Upper lobe of left lung (tissue), 6 donors: ENCODE data around the gene RASIP1. TPM values are rescaled to one million over a fixed set of nuclear protein-coding genes. Genes with fewer than 3 reads are reported as not detected.

ENCODE experiments used
- ATAC-seq, 2 donors: fragments of 200-7000 bp; cut with Tn5 transposase; one replicate each; pipeline ENCODE4 v1.9.1; 2022; ENCODE audit warnings: mild to moderate bottlenecking in 2 of 2, moderate library complexity in 2 of 2; ENCODE audit not compliant: low FRiP score in 2 of 2
- DNase-seq, 2 donors: peaks; one replicate each; pipeline ENCODE4 v3.0.0-alpha.2; 2019 to 2020
- H3K27ac ChIP-seq, 4 donors: fragments of 200-600 bp; sonication (generic); one replicate each; pipeline ENCODE4 v1.5.1; 2016 to 2019
- H3K27me3 ChIP-seq, 4 donors: fragments of 200-600 bp; sonication (generic); one replicate each; pipeline ENCODE4 v1.5.1; 2017 to 2019
- H3K36me3 ChIP-seq, 4 donors: fragments of 200-600 bp; sonication (generic); one replicate each; pipeline ENCODE4 v1.5.1; 2016 to 2019
- H3K4me1 ChIP-seq, 4 donors: fragments of 200-600 bp; sonication (generic); one replicate each; pipeline ENCODE4 v1.5.1; 2018 to 2019
- H3K4me3 ChIP-seq, 4 donors: fragments of 200-600 bp; sonication (generic); one replicate each; pipeline ENCODE4 v1.5.1; 2017 to 2019; ENCODE audit warnings: mild to moderate bottlenecking in 2 of 4, moderate library complexity in 1 of 4
- H3K9me3 ChIP-seq, 4 donors: fragments of 200-600 bp; sonication (generic); one replicate each; pipeline ENCODE4 v1.5.1; 2018 to 2019
- EP300 ChIP-seq, 4 donors: sonication (generic); formaldehyde crosslinking; IDR thresholded peaks; one replicate each; pipeline ENCODE4 v1.5.1; 2017; ENCODE audit warnings: antibody characterized with exemption in 4 of 4, control low read depth in 2 of 4
- POLR2A ChIP-seq, 4 donors: fragments of 450-650 bp; IDR thresholded peaks; one replicate each; pipeline ENCODE4 v1.5.1; 2016 to 2017; ENCODE audit warnings: antibody characterized with exemption in 4 of 4, mild to moderate bottlenecking in 2 of 4
- POLR2AphosphoS5 ChIP-seq, 2 donors: sonication (generic); formaldehyde crosslinking; IDR thresholded peaks; one replicate each; pipeline ENCODE4 v1.5.1; 2017; ENCODE audit warnings: antibody characterized with exemption in 2 of 2
- WGBS, 2 donors: methylation state at CpG; one replicate each; pipeline ENCODE4 v1.1.5; 2017 to 2018; 5-methylcytosine and 5-hydroxymethylcytosine counted together
- total RNA-seq, 6 donors: library from RNA; depleted of rRNA in 4 of 6; stranded (reverse); fragments of >200 nt in 4 of 6; gene quantifications; one replicate each; pipeline versions ENCODE4 v1.1.0 to v1.2.1, GENCODE V29; 2016 to 2021
- TF ChIP-seq, protein P1 (sequence below), 6 experiments: fragments of 450-650 bp in 4 of 6; fragments of 200-600 bp in 2 of 6; sonication (generic) in 2 of 6; IDR thresholded peaks; one replicate each; pipeline ENCODE4 v1.5.1; 2016 to 2019; ENCODE audit warnings: antibody characterized with exemption in 6 of 6
- donor health status: DM: no; HTN: no; CAD: no; lungs with moderate emphysema.
- donor health status: DM: no; HTN: yes; CAD: no; lungs with severe emphysema.

Gene RASIP1
- total RNA-seq, 6 donors from 2014 or later, result 14.7 to 74.4 (median 26.3) TPM

GRCh38 chr19:48739404-48740163 lies 826 bp downstream of the RASIP1 start:
- ATAC-seq, result no peak
- H3K27ac ChIP-seq, result peak overlapping the region; percentile 81 to 94 (median 87)
- DNase-seq, result no peak
- H3K9me3 ChIP-seq, result no peaks in the 10 kb centered on the region
- no peak for TF ChIP-seq POLR2AphosphoS5 (IDR thresholded peaks at IDR 0.05)
- no peak for TF ChIP-seq EP300 (IDR thresholded peaks at IDR 0.05)
- TF ChIP-seq, protein P1, sequence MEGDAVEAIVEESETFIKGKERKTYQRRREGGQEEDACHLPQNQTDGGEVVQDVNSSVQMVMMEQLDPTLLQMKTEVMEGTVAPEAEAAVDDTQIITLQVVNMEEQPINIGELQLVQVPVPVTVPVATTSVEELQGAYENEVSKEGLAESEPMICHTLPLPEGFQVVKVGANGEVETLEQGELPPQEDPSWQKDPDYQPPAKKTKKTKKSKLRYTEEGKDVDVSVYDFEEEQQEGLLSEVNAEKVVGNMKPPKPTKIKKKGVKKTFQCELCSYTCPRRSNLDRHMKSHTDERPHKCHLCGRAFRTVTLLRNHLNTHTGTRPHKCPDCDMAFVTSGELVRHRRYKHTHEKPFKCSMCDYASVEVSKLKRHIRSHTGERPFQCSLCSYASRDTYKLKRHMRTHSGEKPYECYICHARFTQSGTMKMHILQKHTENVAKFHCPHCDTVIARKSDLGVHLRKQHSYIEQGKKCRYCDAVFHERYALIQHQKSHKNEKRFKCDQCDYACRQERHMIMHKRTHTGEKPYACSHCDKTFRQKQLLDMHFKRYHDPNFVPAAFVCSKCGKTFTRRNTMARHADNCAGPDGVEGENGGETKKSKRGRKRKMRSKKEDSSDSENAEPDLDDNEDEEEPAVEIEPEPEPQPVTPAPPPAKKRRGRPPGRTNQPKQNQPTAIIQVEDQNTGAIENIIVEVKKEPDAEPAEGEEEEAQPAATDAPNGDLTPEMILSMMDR (IDR thresholded peaks at IDR 0.05), result no peak
- no peak for TF ChIP-seq POLR2A (IDR thresholded peaks at IDR 0.05)
- H3K4me1 ChIP-seq, result peaks cover 13 to 50% (median 18%) of the 10 kb centered on the region in 4 donors
- H3K27me3 ChIP-seq, result peaks cover 0 to 9% (median 2%) of the 10 kb centered on the region in 4 donors
- H3K4me3 ChIP-seq, result peak overlapping the region; percentile 31 to 66 (median 61)
- peaks cover 0 to 10% (median 0%) of the 10 kb centered on the region in 4 donors for H3K36me3 ChIP-seq
- 19 to 32% methylated on average over 12 to 36 of the region's 51 CpGs for WGBS, 2 donors

DNA sequence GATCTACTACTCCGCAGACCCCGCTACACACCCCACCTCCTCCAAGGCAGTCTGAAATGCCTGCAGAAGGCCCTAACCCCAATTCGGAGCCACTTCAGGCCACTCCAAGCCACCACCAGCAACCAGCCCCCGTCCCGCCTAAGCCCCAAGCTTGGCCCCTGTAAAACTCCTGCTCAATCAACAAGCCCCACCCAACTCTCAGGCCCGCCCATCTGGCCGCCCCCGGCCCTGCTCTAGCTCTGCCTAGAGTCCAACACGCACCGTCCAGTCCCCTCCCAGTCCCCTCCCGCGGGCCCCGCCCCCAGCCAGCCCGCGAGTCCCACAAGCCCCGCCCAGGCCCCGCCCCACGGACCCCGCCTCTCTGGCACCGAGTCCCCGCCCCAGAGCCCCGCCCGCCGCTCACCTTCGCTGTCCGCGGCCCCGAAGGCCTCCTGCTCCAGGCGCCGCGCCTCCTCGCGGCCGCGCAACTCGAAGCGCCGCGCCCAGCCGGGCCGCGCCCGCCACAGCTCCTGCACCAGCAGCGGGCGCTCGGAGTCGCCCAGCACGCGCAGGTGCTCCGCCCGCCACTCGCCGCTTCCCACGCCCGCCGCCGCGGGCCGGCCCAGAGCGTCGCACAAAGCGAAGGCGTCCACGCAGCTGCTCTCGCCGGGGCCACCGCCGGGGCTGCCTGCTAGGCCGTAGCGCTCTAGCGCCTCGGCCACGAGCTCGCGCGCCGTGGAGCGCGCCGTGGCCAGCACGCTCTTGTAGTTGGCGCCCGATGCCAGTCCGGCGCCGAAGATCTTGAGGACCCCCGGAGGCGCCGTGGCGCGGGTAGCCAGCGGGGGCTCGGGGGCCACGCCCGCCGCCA lies 1.6 kb downstream of the RASIP1 start:
- H3K27ac ChIP-seq, result peak overlapping the region; percentile 81 to 94 (median 87)
- DNase-seq, result peak; percentile 95 to 99
- ATAC-seq, result peak; percentile 90
- TF ChIP-seq, protein P1 (IDR thresholded peaks at IDR 0.05), result peak; percentile 41 to 84 (median 68)
- peak in 1 of 4 donors; percentile 59 for TF ChIP-seq POLR2A (IDR thresholded peaks at IDR 0.05)
- TF ChIP-seq EP300 (IDR thresholded peaks at IDR 0.05), result no peak
- peak in 1 of 2 donors; percentile 9 for TF ChIP-seq POLR2AphosphoS5 (IDR thresholded peaks at IDR 0.05)
- H3K4me1 ChIP-seq, result peaks cover 13 to 50% (median 18%) of the 10 kb centered on the region in 4 donors
- no peaks in the 10 kb centered on the region for H3K9me3 ChIP-seq
- H3K27me3 ChIP-seq, result peaks cover 0 to 9% (median 2%) of the 10 kb centered on the region in 4 donors
- 5 to 39% methylated on average over 3 to 20 of the region's 96 CpGs for WGBS, 2 donors
- peak overlapping the region; percentile 31 to 66 (median 61) for H3K4me3 ChIP-seq
- peaks cover 0 to 11% (median 0%) of the 10 kb centered on the region in 4 donors for H3K36me3 ChIP-seq

DNA sequence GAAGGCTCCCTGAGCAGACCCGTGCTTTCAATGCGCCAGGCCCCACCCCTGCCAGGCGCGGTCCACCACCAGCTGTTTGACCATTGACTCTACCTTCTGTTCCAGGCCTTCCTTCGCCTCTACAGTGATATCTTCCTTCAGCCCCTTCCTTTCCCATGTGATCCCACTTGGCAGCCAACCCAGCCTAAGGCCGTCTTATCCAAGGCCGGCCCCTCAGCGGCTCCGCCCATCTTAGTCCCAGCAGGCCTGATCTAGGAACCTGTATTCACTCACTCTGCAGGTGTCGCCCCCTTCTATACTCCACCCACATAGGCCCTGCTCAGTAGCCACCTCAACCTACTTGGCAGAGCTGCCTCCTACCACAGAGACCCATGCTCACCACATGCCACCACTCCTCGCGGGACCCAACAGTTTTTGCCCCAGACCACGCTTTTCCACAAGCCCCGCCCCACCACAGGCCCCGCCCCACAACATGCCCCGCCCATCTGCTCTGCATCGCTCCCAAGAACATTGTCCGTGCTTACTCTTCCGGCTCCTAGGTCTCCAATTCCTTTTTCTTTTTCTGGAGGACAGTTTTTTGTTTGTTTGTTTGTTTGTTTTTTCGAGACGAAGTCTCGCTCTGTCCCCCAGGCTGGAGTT lies 2.9 kb downstream of the RASIP1 start:
- H3K4me3 ChIP-seq, result peak overlapping the region in 3 of 4 donors; percentile 60 to 66 (median 62)
- no peak for ATAC-seq

More for the DNA sequence above, 2.9 kb downstream of the RASIP1 start:
- WGBS, 2 donors, result 55 to 57% methylated on average over 21 to 22 of the region's 22 CpGs
- H3K4me1 ChIP-seq, result peaks cover 13 to 50% (median 18%) of the 10 kb centered on the region in 4 donors
- peaks cover 0 to 9% (median 2%) of the 10 kb centered on the region in 4 donors for H3K27me3 ChIP-seq
- H3K27ac ChIP-seq, result peak overlapping the region in 1 of 4 donors; percentile 89
- TF ChIP-seq POLR2AphosphoS5 (IDR thresholded peaks at IDR 0.05), result no peak
- TF ChIP-seq EP300 (IDR thresholded peaks at IDR 0.05), result no peak
- TF ChIP-seq, protein P1 (IDR thresholded peaks at IDR 0.05), result no peak
- TF ChIP-seq POLR2A (IDR thresholded peaks at IDR 0.05), result no peak
- H3K9me3 ChIP-seq, result no peaks in the 10 kb centered on the region
- H3K36me3 ChIP-seq, result peaks cover 0 to 24% (median 0%) of the 10 kb centered on the region in 4 donors
- DNase-seq, result peak in 1 of 2 donors; percentile 54
